Mucosa of rectum (tissue), 2 donors: ENCODE results near the gene HSD17B2.
A peak's percentile ranks its signal among the peaks of the same experiment; 100 is the strongest.

Experiments
- H3K27ac ChIP-seq, 2 donors: one replicate each; pipeline ENCODE4 v1.7.0; 2013; ENCODE audit warnings: inconsistent platforms in 2 of 2, low read depth in 2 of 2, low read length in 2 of 2
- H3K27me3 ChIP-seq, 2 donors: one replicate each; pipeline ENCODE4 v1.7.0; 2013; ENCODE audit warnings: low read length in 2 of 2; ENCODE audit not compliant: control insufficient read depth in 2 of 2, insufficient read depth in 2 of 2
- H3K36me3 ChIP-seq, 2 donors: one replicate each; pipeline ENCODE4 v1.7.0; 2013; ENCODE audit warnings: low read length in 2 of 2; ENCODE audit not compliant: control insufficient read depth in 2 of 2, insufficient read depth in 2 of 2
- H3K4me1 ChIP-seq, 2 donors: one replicate each; pipeline ENCODE4 v1.7.0; 2013; ENCODE audit warnings: low read length in 2 of 2, mild to moderate bottlenecking in 1 of 2; ENCODE audit not compliant: control insufficient read depth in 2 of 2, insufficient read depth in 2 of 2
- H3K4me3 ChIP-seq, 2 donors: one replicate each; pipeline ENCODE4 v1.7.0; 2013; ENCODE audit warnings: low read length in 2 of 2
- H3K9ac ChIP-seq, 2 donors: one replicate each; pipeline ENCODE4 v1.7.0; 2013; ENCODE audit warnings: low read length in 2 of 2, low read depth in 1 of 2, mild to moderate bottlenecking in 1 of 2
- H3K9me3 ChIP-seq, 2 donors: one replicate each; pipeline ENCODE4 v1.7.0; 2013; ENCODE audit warnings: low read length in 2 of 2; ENCODE audit not compliant: control insufficient read depth in 2 of 2
- donor health status: healthy.
- donor health status: Normal muscosa, but diverticular disease.

The HSD17B2 gene

GRCh38 chr16:82046941-82047340 lies 11.9 kb downstream of the HSD17B2 start:
- peaks cover 0 to 2% of the 10 kb centered on the region in 2 donors for H3K36me3 ChIP-seq
- H3K4me3 ChIP-seq: no peak overlapping the region
- peaks cover 26 to 36% of the 10 kb centered on the region in 2 donors for H3K4me1 ChIP-seq
- no peak overlapping the region for H3K27ac ChIP-seq
- no peaks in the 10 kb centered on the region for H3K27me3 ChIP-seq
- no peak overlapping the region for H3K9ac ChIP-seq
- no peaks in the 10 kb centered on the region for H3K9me3 ChIP-seq

- Histone ChIP-seq H3K27ac (no peak overlapping the region), H3K36me3 (peaks cover 0 to 2% of the 10 kb centered on the region in 2 donors), H3K9me3 (no peaks in the 10 kb centered on the region), H3K4me3 (no peak overlapping the region), H3K9ac (no peak overlapping the region), H3K27me3 (no peaks in the 10 kb centered on the region), H3K4me1 (peaks cover 26 to 38% of the 10 kb centered on the region in 2 donors)
Measured at GRCh38 chr16:82047374-82047773, 12.3 kb downstream of the HSD17B2 start.

GRCh38 chr16:82047787-82048186 lies 12.7 kb downstream of the HSD17B2 start:
- peaks cover 26 to 42% of the 10 kb centered on the region in 2 donors for H3K4me1 ChIP-seq
- H3K36me3 ChIP-seq: peaks cover 0 to 2% of the 10 kb centered on the region in 2 donors
- H3K27me3 ChIP-seq: no peaks in the 10 kb centered on the region
- no peak overlapping the region for H3K4me3 ChIP-seq
- no peak overlapping the region for H3K27ac ChIP-seq
- no peaks in the 10 kb centered on the region for H3K9me3 ChIP-seq
- no peak overlapping the region for H3K9ac ChIP-seq

GRCh38 chr16:82049484-82049883 lies 14.4 kb downstream of the HSD17B2 start:
- H3K27ac ChIP-seq: no peak overlapping the region

GRCh38 chr16:82050506-82050905 lies 15.5 kb downstream of the HSD17B2 start:
- H3K4me1 ChIP-seq: peaks cover 23 to 45% of the 10 kb centered on the region in 2 donors
- peak overlapping the region in 1 of 2 donors; percentile 32 for H3K4me3 ChIP-seq
- no peaks in the 10 kb centered on the region for H3K9me3 ChIP-seq
- no peak overlapping the region for H3K9ac ChIP-seq
- H3K27ac ChIP-seq: peak overlapping the region; percentile 31 to 50
- peaks cover 0 to 2% of the 10 kb centered on the region in 2 donors for H3K36me3 ChIP-seq
- no peaks in the 10 kb centered on the region for H3K27me3 ChIP-seq

More at GRCh38 chr16:82049484-82049883, 14.4 kb downstream of the HSD17B2 start:
- Histone ChIP-seq H3K4me3 (peak overlapping the region in 1 of 2 donors; percentile 1), H3K9ac (no peak overlapping the region), H3K36me3 (peaks cover 0 to 2% of the 10 kb centered on the region in 2 donors), H3K27me3 (no peaks in the 10 kb centered on the region), H3K9me3 (no peaks in the 10 kb centered on the region), H3K4me1 (peaks cover 23 to 42% of the 10 kb centered on the region in 2 donors)

GRCh38 chr16:82050909-82051357 lies 15.9 kb downstream of the HSD17B2 start:
- peak overlapping the region in 1 of 2 donors; percentile 50 for H3K27ac ChIP-seq
- no peaks in the 10 kb centered on the region for H3K36me3 ChIP-seq
- H3K27me3 ChIP-seq: no peaks in the 10 kb centered on the region
- H3K9ac ChIP-seq: no peak overlapping the region
- H3K9me3 ChIP-seq: no peaks in the 10 kb centered on the region
- peaks cover 23 to 44% of the 10 kb centered on the region in 2 donors for H3K4me1 ChIP-seq
- H3K4me3 ChIP-seq: peak overlapping the region in 1 of 2 donors; percentile 32

GRCh38 chr16:82051656-82052055 lies 16.6 kb downstream of the HSD17B2 start:
- no peak overlapping the region for H3K27ac ChIP-seq
- H3K4me1 ChIP-seq: peaks cover 23 to 44% of the 10 kb centered on the region in 2 donors
- H3K4me3 ChIP-seq: no peak overlapping the region
- H3K27me3 ChIP-seq: no peaks in the 10 kb centered on the region
- H3K36me3 ChIP-seq: no peaks in the 10 kb centered on the region
- H3K9me3 ChIP-seq: no peaks in the 10 kb centered on the region
- H3K9ac ChIP-seq: no peak overlapping the region

- H3K9ac ChIP-seq: no peak overlapping the region
- H3K27ac ChIP-seq: no peak overlapping the region
- no peaks in the 10 kb centered on the region for H3K36me3 ChIP-seq
- peaks cover 18 to 38% of the 10 kb centered on the region in 2 donors for H3K4me1 ChIP-seq
- no peaks in the 10 kb centered on the region for H3K27me3 ChIP-seq
- no peaks in the 10 kb centered on the region for H3K9me3 ChIP-seq
- H3K4me3 ChIP-seq: no peak overlapping the region
Measured at GRCh38 chr16:82055117-82055516, 20.1 kb downstream of the HSD17B2 start.

- Histone ChIP-seq H3K9ac (no peak overlapping the region), H3K36me3 (no peaks in the 10 kb centered on the region), H3K9me3 (no peaks in the 10 kb centered on the region), H3K27ac (no peak overlapping the region), H3K4me1 (peaks cover 21 to 41% of the 10 kb centered on the region in 2 donors), H3K27me3 (no peaks in the 10 kb centered on the region), H3K4me3 (no peak overlapping the region)
Measured at GRCh38 chr16:82055728-82056549, 20.9 kb downstream of the HSD17B2 start.

- H3K9ac ChIP-seq: no peak overlapping the region
- no peaks in the 10 kb centered on the region for H3K9me3 ChIP-seq
- no peaks in the 10 kb centered on the region for H3K36me3 ChIP-seq
- no peaks in the 10 kb centered on the region for H3K27me3 ChIP-seq
- H3K4me1 ChIP-seq: peaks cover 16 to 36% of the 10 kb centered on the region in 2 donors
- H3K27ac ChIP-seq: no peak overlapping the region
- no peak overlapping the region for H3K4me3 ChIP-seq
Measured at GRCh38 chr16:82056550-82056896, 21.5 kb downstream of the HSD17B2 start.
